GM06990 (cell line): ENCODE data around the gene KLHDC4.

Experiments
- DNase-seq: peaks from one replicate; pipeline ENCODE4 v3.0.0-alpha.2; 2011; ENCODE audit not compliant: insufficient read length; ENCODE audit errors: extremely low read depth
- H3K27me3 ChIP-seq: replicated peaks from 2 replicates; pipeline ENCODE4 v1.6.0; 2011; ENCODE audit warnings: low read length; ENCODE audit not compliant: control insufficient read depth, insufficient read depth
- H3K36me3 ChIP-seq: 2 replicates; pipeline ENCODE4 v1.5.1; 2011; ENCODE audit warnings: low read length; ENCODE audit not compliant: control insufficient read depth, insufficient read depth
- H3K4me3 ChIP-seq: replicated peaks from 2 replicates; pipeline ENCODE4 v1.5.1; 2011; ENCODE audit warnings: low read depth, mild to moderate bottlenecking, control low read depth, low read length
- CTCF ChIP-seq: IDR thresholded peaks from 2 replicates; pipeline ENCODE4 v1.5.1; 2011; ENCODE audit warnings: low read length, control low read depth, mild to moderate bottlenecking, inconsistent platforms; ENCODE audit not compliant: insufficient read depth, poor library complexity, severe bottlenecking

Gene KLHDC4

GRCh38 chr16:87698676-87699199, 67.0 kb downstream of the KLHDC4 start:
- peak; percentile 77 for DNase-seq
- H3K27me3 ChIP-seq, result no peaks in the 10 kb centered on the region
- no peak overlapping the region for H3K4me3 ChIP-seq
- H3K36me3 ChIP-seq, result peaks cover 14% of the 10 kb centered on the region
- TF ChIP-seq CTCF, result no peak

GRCh38 chr16:87698241-87698640, 67.5 kb downstream of the KLHDC4 start:
- Histone ChIP-seq H3K27me3 (no peaks in the 10 kb centered on the region), H3K36me3 (peaks cover 11% of the 10 kb centered on the region), H3K4me3 (no peak overlapping the region)
- peak; percentile 74 for DNase-seq
- TF ChIP-seq CTCF, result no peak

- no peak for TF ChIP-seq CTCF
- no peaks in the 10 kb centered on the region for H3K27me3 ChIP-seq
- peaks cover 11% of the 10 kb centered on the region for H3K36me3 ChIP-seq
- no peak overlapping the region for H3K4me3 ChIP-seq
- DNase-seq, result no peak
Observed at GRCh38 chr16:87697792-87698191, 68.0 kb downstream of the KLHDC4 start.

- no peak for DNase-seq
- H3K36me3 ChIP-seq, result peaks cover 11% of the 10 kb centered on the region
- no peak overlapping the region for H3K4me3 ChIP-seq
- TF ChIP-seq CTCF, result no peak
- H3K27me3 ChIP-seq, result no peaks in the 10 kb centered on the region
Observed at GRCh38 chr16:87697256-87697655, 68.5 kb downstream of the KLHDC4 start.

- Histone ChIP-seq H3K4me3 (no peak overlapping the region), H3K36me3 (peaks cover 11% of the 10 kb centered on the region), H3K27me3 (no peaks in the 10 kb centered on the region)
- DNase-seq, result no peak
- no peak for TF ChIP-seq CTCF
Observed at GRCh38 chr16:87696726-87697125, 69.1 kb downstream of the KLHDC4 start.

GRCh38 chr16:87695534-87695933, 70.3 kb downstream of the KLHDC4 start:
- no peak overlapping the region for H3K4me3 ChIP-seq
- no peak for TF ChIP-seq CTCF
- peaks cover 9% of the 10 kb centered on the region for H3K36me3 ChIP-seq
- no peaks in the 10 kb centered on the region for H3K27me3 ChIP-seq
- DNase-seq, result no peak
